A549 (cell line): ENCODE measurements around the gene M6PR.

Source experiments
- ESRRA ChIP-seq: fragments of 150-350 bp; IDR thresholded peaks from 2 replicates; pipeline ENCODE4 v1.6.1; 2014; ENCODE audit warnings: mild to moderate bottlenecking, low read length, borderline replicate concordance
- POLR2A ChIP-seq: IDR thresholded peaks from 2 replicates; pipeline ENCODE4 v1.6.1; 2012; ENCODE audit warnings: mild to moderate bottlenecking, low read length

- TF ChIP-seq ESRRA (no peak), POLR2A (no peak)
Measured at GRCh38 chr12:8958066-8958465, 8.6 kb upstream of the M6PR start.
